Retinal pigment epithelial cell (primary cell): Measurements from ENCODE around the gene SFXN5.

Experiments
- DNase-seq: peaks from one replicate; pipeline ENCODE4 v3.0.0-alpha.2; 2010; ENCODE audit warnings: low read depth
- H3K4me3 ChIP-seq: 2 replicates; pipeline ENCODE4 v1.5.1; 2011; ENCODE audit warnings: mild to moderate bottlenecking, low read length, control low read depth, moderate library complexity
- TF ChIP-seq, protein P1 (sequence below): conservative IDR thresholded peaks from 2 replicates; pipeline ENCODE4 v1.5.1; 2011; ENCODE audit warnings: low read depth, low read length, control low read depth, inconsistent platforms

The SFXN5 gene

DNA sequence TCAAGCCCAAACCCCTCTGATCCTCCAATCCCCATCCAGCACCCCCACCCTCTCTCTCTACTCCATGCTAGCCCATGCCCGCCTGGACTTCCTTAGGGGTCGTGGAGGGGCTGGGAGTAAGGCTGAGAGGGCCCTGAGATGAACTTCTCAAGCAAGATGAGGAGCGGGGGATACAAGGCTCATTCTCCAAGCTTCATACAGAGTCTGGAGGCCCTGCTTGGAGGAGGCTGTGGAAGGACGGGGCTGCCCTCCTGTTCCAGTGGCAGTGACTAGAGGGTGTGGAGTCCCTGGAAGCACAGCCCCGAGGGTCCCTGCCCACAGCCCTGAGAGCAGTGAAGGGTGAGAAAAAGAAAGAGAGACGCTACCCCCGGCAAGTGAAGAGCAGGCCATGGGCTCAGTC, 108.6 kb downstream of the SFXN5 start:
- DNase-seq = no peak
- TF ChIP-seq, protein P1, sequence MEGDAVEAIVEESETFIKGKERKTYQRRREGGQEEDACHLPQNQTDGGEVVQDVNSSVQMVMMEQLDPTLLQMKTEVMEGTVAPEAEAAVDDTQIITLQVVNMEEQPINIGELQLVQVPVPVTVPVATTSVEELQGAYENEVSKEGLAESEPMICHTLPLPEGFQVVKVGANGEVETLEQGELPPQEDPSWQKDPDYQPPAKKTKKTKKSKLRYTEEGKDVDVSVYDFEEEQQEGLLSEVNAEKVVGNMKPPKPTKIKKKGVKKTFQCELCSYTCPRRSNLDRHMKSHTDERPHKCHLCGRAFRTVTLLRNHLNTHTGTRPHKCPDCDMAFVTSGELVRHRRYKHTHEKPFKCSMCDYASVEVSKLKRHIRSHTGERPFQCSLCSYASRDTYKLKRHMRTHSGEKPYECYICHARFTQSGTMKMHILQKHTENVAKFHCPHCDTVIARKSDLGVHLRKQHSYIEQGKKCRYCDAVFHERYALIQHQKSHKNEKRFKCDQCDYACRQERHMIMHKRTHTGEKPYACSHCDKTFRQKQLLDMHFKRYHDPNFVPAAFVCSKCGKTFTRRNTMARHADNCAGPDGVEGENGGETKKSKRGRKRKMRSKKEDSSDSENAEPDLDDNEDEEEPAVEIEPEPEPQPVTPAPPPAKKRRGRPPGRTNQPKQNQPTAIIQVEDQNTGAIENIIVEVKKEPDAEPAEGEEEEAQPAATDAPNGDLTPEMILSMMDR = no peak
- no peak overlapping the region for H3K4me3 ChIP-seq

DNA sequence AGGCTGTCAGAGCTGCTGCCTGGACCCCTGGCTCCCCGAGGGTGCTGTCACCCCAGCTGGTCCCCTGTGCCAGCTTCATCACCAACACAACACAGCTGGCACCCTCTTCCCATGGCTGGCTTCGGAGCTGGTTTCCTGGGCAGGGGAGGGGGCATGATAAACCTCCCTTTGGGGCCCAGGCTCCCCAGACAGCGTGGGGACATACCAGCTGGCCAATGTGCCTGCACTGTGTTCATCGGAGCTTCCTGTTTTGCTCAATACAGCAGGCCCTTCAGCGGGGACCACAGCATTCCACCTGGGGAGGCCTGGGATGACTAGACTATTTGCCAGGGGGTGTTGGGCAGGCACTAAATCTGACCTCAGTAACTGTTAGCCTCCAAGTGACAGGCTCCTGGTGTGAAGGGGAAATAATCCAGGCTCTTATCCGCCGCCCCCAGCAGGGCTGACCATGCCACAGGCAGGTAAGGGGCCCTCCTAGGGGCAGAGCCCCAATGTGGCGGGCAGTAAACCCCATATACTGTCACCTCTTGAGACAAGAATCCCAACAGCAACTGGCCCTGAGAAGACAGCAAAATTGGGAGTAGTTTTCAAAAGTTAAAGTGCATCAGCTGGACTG, 109.6 kb downstream of the SFXN5 start:
- TF ChIP-seq, protein P1 = no peak

DNA sequence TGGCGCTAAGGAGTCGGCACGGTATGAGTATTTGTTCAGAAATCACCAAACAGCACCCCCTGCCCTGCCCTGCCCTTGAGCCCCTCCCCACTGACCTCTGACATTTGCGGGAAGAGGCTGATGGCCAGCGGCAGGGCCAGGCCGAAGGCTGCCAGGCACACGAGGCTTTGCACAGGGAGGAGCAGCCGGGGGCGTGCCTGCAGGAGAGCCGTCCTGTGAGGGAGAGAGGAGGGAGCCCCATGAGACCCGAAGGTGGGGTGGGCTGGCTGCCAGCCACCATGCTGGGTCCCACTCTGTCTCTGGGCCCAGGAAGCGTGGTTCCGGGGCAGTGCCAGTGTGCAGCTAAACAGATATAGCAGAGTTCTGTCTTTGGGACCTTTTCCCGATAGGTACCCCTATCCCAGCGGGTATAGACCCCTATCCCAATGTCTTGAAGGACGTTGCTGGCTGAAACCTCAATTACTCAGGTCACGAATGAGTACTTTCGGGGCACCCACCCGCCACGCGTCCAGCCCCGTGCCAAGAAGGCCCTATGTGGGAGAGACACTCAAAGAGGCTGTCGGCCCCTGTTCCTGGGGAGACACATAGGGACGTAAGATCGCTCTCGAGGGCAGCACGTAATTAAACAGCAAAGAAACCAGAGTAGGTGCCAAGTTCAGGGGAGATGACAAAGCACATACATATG, 110.3 kb downstream of the SFXN5 start:
- DNase-seq = no peak
- no peak overlapping the region for H3K4me3 ChIP-seq
- TF ChIP-seq, protein P1 = no peak

More for the DNA sequence above, 109.6 kb downstream of the SFXN5 start:
- H3K4me3 ChIP-seq = no peak overlapping the region
- DNase-seq = no peak

DNA sequence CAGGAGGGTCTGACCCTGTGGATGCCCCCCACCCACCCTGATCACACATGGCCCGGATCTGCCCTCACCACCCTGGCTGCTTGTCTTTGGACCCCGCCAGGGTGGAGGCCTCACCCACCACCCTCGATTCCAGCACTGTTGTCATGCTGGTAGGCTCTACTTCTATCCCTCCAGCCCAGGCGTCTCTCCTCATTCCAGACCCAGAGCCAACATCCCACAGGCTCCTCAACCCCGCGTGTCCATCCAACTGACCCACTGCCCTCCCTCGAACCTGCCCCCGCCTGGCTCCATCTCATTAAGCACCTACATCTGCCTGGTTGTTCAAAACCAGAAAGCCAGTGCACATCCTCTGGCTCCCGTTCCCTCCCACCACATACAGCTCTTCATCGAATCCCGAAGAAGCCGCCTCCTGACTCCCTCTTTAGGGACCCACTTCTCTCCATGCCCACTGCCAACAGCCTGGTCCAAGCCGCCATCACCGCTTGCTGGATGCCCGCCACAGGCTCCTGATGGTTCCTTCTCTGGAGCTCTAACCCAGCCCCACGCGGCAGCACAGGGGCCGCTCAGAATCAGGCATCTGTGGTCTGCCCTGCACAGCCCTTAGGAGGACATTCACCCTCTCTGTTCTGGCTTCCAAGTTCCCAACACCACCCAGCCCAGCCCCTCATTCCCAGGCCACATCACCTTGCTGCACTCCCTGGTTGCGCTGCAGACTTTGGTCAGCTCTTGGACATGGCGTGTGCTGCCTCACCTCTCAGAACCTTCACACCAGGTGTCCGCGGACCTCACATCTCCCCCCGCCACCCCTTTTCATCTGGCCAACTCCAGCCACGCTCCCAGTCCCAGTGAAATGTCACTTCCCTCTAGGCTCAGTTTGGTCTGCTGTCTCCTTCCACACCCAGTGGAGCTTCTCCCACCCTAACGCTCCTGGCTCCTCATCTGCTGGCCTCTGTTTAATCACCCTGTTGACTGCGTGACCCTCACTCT, 111.2 kb downstream of the SFXN5 start:
- TF ChIP-seq, protein P1 = no peak
- DNase-seq = no peak
- no peak overlapping the region for H3K4me3 ChIP-seq

DNA sequence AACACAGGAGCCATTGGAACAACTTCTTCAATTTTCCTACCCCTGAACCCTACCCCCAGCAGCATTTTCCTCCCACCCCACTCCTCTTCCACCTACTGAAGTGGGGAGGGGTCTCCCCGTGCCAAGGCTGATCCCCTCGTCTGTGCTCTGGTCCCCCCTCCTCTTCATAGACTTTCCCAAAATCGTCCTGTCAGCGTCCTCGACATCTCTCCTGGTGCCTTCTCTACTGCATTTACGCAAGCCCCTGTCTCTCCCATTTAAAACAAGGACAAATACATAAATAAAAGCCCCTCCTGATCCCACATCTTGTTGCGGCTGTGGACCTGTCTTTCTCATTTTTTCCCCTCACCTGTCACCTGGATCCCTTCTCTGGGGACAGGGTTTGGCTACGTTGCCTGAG, 112.0 kb downstream of the SFXN5 start:
- no peak for DNase-seq
- TF ChIP-seq, protein P1 = no peak
- no peak overlapping the region for H3K4me3 ChIP-seq

DNA sequence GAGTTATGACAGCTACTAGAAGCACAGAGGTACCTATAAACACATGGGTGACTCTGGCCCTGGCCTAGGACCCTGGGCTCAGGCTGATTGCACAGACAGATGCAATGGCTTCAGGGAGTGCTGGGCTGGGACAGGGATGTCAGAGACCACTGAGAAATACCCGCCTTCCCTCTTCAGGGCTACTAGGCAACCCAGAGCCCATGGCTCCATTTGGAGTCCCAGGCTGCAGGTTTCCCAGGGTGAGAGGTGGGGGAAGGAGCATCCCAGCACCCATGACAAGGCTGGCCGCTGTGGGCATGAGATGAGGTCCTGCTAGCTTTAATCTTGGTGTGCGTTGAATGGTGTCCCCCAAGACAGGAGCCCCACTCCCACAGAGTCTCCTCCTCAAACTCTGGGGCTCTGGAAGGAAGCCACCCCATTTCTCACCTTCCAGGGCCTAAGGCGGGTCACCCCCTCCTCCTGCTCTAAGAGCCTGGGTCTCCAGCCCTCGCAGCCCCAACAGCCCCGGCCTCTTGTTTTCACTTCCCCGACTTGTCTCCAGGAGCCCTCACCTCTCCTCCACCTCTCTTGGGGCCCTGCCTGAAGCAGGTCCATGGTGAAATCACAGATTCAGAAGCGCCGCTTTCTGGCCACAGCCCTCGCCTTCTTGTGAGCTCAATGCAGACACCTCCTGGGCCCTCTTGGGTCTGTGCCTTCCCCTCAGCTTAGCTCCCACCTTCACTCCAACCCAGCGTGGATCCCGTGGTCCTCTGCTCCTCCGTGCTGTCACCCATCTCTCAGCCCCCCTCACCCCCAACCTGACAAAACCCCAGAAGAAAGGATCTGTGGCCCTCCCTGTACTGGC, 112.7 kb downstream of the SFXN5 start:
- TF ChIP-seq, protein P1 = no peak
- H3K4me3 ChIP-seq = no peak overlapping the region
- DNase-seq = no peak
